ENCODE measurements around the gene INA.

Gene INA

DNA sequence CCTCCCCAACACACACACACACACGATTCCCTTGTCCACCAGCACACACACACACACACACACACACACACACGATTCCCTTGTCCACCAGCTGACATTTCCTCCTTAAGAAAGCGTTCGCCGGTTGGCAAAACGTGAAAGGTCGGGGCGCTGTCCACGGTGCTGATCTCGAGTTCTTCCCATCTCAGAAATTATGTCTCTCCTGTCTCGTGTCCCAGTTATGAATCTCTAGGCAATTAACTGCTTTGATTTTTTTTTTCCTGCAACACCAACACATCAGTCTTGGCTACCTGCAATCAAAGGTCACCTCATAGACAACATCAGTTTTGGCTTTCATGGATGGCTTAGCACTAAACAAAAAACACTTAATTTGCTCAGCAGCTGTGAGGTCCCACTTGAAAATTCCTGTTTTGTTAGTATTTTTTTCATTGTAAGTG, 1.9 kb downstream of the INA start:
- H3K36me3 ChIP-seq (ENCODE audit: control insufficient read depth, insufficient read depth, low read length) = no peaks in the 10 kb centered on the region
- H3K27ac ChIP-seq (ENCODE audit: low read depth, low read length) = no peak overlapping the region
- no peak overlapping the region for H3K4me3 ChIP-seq (ENCODE audit: low read length)
- no peak overlapping the region for H3K9ac ChIP-seq (ENCODE audit: low read length)
- no peaks in the 10 kb centered on the region for H3K4me1 ChIP-seq (ENCODE audit: control insufficient read depth, insufficient read depth, low read length)
- peaks cover 7% of the 10 kb centered on the region for H3K27me3 ChIP-seq (ENCODE audit: control insufficient read depth, insufficient read depth, low read length)

DNA sequence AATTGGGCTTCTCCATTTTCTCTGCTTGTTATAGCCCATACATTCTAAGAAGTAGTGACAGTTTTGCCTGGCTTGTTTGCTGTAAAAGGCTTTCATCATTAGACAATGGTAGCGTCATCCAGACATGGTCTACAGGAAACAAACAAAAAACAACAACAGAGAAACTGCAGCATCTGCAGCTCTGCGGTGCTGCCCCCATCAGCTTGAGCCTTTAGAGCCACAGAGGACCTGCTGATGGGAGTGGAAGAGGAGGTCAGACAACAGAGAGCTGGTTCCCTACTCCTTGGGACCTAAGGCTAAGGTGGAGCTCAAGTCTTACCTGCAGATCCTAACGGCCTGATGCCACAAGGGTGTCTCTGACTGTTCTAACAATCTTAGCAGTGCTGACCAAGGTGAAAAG, 3.1 kb downstream of the INA start:
- H3K4me3 ChIP-seq (ENCODE audit: low read length) = no peak overlapping the region
- H3K4me1 ChIP-seq (ENCODE audit: control insufficient read depth, insufficient read depth, low read length) = no peaks in the 10 kb centered on the region
- H3K27me3 ChIP-seq (ENCODE audit: control insufficient read depth, insufficient read depth, low read length) = peaks cover 7% of the 10 kb centered on the region
- no peak overlapping the region for H3K9ac ChIP-seq (ENCODE audit: low read length)
- H3K36me3 ChIP-seq (ENCODE audit: control insufficient read depth, insufficient read depth, low read length) = no peaks in the 10 kb centered on the region
- no peak overlapping the region for H3K27ac ChIP-seq (ENCODE audit: low read depth, low read length)

DNA sequence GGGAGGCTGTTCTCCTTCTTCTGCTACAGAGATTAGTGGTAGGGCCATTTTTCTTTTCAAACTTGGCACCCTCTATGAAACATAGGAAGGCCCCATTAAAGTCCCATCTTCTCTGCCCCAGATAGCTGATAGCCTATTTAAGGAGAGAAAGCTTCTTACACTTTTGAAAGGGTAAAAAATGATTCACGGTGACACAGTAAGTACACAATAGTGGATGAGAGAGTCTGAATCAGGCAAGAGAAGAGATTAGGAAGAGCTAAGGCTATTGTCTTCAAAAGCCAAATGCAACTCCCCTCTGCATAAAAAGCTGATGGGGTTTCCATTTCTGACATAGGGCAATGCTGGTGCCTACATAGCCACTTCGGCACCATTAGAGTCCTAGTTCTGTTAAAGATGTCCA, 3.6 kb downstream of the INA start:
- Histone ChIP-seq H3K27me3 (ENCODE audit: control insufficient read depth, insufficient read depth, low read length) (peaks cover 7% of the 10 kb centered on the region), H3K9ac (ENCODE audit: low read length) (no peak overlapping the region), H3K4me3 (ENCODE audit: low read length) (no peak overlapping the region), H3K27ac (ENCODE audit: low read depth, low read length) (no peak overlapping the region), H3K36me3 (ENCODE audit: control insufficient read depth, insufficient read depth, low read length) (no peaks in the 10 kb centered on the region), H3K4me1 (ENCODE audit: control insufficient read depth, insufficient read depth, low read length) (no peaks in the 10 kb centered on the region)

DNA sequence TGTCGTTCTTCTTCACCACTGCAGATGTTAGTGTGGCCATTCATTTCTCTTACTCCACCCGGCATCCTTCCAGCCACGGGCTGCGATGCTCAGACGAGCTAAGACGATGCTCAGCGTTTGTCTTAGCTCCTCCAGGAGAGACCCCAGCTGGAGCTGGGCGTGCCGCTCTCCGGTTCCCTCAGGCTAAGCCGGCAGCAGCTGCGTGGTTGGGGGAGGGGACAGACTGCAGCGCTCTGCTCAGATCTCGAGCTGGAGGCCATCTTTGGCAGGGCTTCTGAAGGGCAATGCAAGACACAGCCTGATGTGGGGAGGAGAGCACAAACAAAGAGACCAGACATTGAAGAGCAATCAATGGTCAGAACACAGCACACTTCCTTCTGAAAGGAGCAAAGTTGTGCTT, 4.8 kb downstream of the INA start:
- H3K27ac ChIP-seq (ENCODE audit: low read depth, low read length) = no peak overlapping the region
- H3K4me3 ChIP-seq (ENCODE audit: low read length) = no peak overlapping the region
- H3K27me3 ChIP-seq (ENCODE audit: control insufficient read depth, insufficient read depth, low read length) = peaks cover 7% of the 10 kb centered on the region

DNA sequence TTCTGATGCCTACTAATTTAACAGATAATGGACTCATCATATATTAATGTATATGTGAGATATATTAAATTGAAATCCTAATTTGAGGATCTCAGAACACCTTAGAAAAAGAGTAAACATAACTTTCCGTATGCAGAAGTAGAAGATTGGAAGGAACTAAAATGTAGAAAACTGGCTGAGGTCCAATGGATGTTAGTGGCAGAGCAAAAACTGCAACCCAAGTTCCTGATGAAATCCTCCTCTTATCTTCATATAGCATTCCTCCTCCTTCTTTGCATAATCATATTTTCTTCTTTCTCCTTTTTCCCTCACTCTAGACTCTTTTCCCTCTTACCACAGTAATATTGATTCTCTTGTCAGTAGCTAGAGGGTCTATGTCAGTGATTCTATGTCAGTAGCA, 6.0 kb downstream of the INA start:
- peaks cover 2% of the 10 kb centered on the region for H3K27me3 ChIP-seq (ENCODE audit: control insufficient read depth, insufficient read depth, low read length)

More for the DNA sequence above, 4.8 kb downstream of the INA start:
- H3K36me3 ChIP-seq (ENCODE audit: control insufficient read depth, insufficient read depth, low read length) = no peaks in the 10 kb centered on the region
- H3K4me1 ChIP-seq (ENCODE audit: control insufficient read depth, insufficient read depth, low read length) = no peaks in the 10 kb centered on the region
- no peak overlapping the region for H3K9ac ChIP-seq (ENCODE audit: low read length)

DNA sequence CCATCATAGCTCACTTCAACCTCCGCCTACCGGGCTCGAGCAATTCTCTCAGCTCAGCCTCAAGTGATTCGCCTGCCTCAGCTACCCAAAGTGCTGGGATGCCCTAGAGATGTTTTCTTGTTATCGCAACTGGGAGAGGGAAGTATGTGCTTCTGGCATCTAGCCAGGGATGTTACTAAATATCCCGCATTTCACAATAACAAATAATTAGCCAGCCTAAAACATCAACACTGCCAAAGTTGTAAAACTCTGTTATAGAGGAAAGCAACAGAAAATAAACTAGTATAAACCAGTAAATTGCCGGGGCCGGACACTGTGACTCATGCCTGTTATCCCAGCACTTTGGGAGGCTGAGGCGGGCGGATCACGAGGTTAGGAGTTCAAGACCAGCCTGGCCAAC, 7.2 kb downstream of the INA start:
- H3K4me3 ChIP-seq (ENCODE audit: low read length) = no peak overlapping the region
- no peak overlapping the region for H3K27ac ChIP-seq (ENCODE audit: low read depth, low read length)
- H3K4me1 ChIP-seq (ENCODE audit: control insufficient read depth, insufficient read depth, low read length) = no peaks in the 10 kb centered on the region
- no peak overlapping the region for H3K9ac ChIP-seq (ENCODE audit: low read length)
- no peaks in the 10 kb centered on the region for H3K27me3 ChIP-seq (ENCODE audit: control insufficient read depth, insufficient read depth, low read length)
- H3K36me3 ChIP-seq (ENCODE audit: control insufficient read depth, insufficient read depth, low read length) = no peaks in the 10 kb centered on the region

More for the DNA sequence above, 6.0 kb downstream of the INA start:
- Histone ChIP-seq H3K36me3 (ENCODE audit: control insufficient read depth, insufficient read depth, low read length) (no peaks in the 10 kb centered on the region), H3K9ac (ENCODE audit: low read length) (no peak overlapping the region), H3K4me1 (ENCODE audit: control insufficient read depth, insufficient read depth, low read length) (no peaks in the 10 kb centered on the region), H3K4me3 (ENCODE audit: low read length) (no peak overlapping the region), H3K27ac (ENCODE audit: low read depth, low read length) (no peak overlapping the region)

DNA sequence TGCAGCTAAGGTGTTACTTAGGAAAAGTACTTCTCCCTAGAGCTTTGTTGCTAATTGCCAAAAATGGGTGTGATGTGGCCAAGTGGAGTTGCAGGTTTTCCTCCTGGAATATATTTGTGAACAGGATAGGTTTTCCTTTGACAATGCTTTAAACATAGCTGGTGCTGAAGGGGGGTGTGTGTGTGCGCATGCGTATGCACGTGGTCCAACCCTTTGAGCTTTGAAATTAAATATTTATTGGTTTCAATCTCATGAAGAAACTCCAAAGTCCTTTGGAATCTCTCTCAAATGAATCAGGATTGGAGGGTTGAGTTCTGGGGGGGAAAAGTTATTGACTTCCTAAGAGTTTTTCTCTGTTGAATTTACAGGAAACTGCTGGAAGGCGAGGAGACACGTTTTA, 11.1 kb downstream of the INA start:
- H3K27me3 ChIP-seq (ENCODE audit: control insufficient read depth, insufficient read depth, low read length) = no peaks in the 10 kb centered on the region
- H3K9ac ChIP-seq (ENCODE audit: low read length) = no peak overlapping the region
- H3K27ac ChIP-seq (ENCODE audit: low read depth, low read length) = no peak overlapping the region

DNA sequence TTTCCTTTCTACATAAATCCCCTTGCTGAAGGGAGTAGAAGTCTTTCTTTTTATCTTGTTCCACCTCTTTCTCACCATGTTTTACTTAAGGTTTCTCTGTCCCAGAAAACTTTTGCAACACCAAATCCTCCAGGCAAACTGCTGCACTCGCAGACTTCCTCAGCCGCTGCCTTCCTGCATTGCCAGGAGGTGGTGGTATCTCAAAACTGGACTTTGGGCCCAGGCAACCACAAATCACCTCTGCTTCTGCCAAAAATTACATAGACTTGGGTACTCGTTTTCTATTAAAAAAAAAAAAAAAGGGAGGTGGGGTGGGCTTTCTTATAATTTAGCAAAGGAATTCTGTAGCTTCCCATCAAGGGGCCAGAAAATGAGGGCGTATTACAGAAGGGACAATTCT, 14.7 kb downstream of the INA start:
- Histone ChIP-seq H3K27me3 (ENCODE audit: control insufficient read depth, insufficient read depth, low read length) (no peaks in the 10 kb centered on the region), H3K9ac (ENCODE audit: low read length) (no peak overlapping the region)

More for the DNA sequence above, 11.1 kb downstream of the INA start:
- Histone ChIP-seq H3K36me3 (ENCODE audit: control insufficient read depth, insufficient read depth, low read length) (no peaks in the 10 kb centered on the region), H3K4me1 (ENCODE audit: control insufficient read depth, insufficient read depth, low read length) (no peaks in the 10 kb centered on the region), H3K4me3 (ENCODE audit: low read length) (no peak overlapping the region)

DNA sequence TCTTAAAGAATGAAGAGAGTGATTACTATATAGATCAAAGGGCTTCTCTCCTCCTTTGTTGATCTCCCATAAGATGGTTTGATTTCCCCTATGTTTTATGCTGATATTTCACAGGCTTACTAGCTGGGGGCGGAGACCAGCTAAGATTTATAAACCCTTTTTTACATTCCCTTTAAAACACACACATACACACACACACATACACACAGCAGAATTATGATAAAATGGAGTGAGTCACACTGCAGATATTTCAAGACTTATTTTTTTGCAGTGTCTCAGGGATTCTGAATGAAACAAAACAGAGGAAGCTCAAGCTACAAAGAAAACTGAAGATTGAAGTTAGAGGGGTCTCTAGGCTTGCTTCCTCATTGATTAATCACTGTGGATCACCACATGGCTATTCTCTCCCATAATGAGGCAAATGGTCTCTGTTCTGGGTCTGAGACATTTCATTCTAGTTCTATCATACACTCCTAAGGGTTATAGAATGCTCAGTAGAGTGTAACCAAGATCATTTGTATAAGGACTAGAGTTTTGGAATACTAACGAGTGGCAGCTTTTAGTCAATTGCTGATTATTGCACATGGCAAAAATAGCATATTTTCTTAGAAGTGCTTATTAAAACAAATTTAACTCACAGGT, 18.6 kb downstream of the INA start:
- Histone ChIP-seq H3K27ac (ENCODE audit: low read depth, low read length) (no peak overlapping the region), H3K36me3 (ENCODE audit: control insufficient read depth, insufficient read depth, low read length) (no peaks in the 10 kb centered on the region), H3K9ac (ENCODE audit: low read length) (no peak overlapping the region), H3K4me1 (ENCODE audit: control insufficient read depth, insufficient read depth, low read length) (no peaks in the 10 kb centered on the region), H3K4me3 (ENCODE audit: low read length) (no peak overlapping the region), H3K27me3 (ENCODE audit: control insufficient read depth, insufficient read depth, low read length) (no peaks in the 10 kb centered on the region)

More for the DNA sequence above, 14.7 kb downstream of the INA start:
- H3K4me3 ChIP-seq (ENCODE audit: low read length) = no peak overlapping the region
- H3K36me3 ChIP-seq (ENCODE audit: control insufficient read depth, insufficient read depth, low read length) = no peaks in the 10 kb centered on the region
- no peaks in the 10 kb centered on the region for H3K4me1 ChIP-seq (ENCODE audit: control insufficient read depth, insufficient read depth, low read length)
- H3K27ac ChIP-seq (ENCODE audit: low read depth, low read length) = no peak overlapping the region

DNA sequence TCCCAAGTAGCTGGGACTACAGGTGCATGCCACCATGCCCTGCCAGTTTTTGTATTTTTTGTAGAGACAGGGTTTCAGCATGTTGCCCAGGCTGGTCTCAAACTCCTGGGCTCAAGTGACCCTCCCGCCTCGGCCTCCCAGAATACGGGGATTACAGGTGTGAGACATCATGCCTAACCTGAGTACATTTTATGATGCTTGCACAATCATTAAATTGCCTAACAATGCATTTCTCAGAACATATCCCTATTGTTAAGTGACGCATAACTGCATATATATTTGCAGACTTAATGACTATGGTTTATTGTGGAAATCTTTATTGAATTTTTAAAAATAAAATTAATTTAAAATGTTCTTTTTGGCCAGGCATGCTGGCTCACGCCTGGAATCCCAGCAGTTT, 30.7 kb downstream of the INA start:
- H3K9ac ChIP-seq (ENCODE audit: low read length) = no peak overlapping the region
- H3K4me1 ChIP-seq (ENCODE audit: control insufficient read depth, insufficient read depth, low read length) = no peaks in the 10 kb centered on the region
- no peaks in the 10 kb centered on the region for H3K36me3 ChIP-seq (ENCODE audit: control insufficient read depth, insufficient read depth, low read length)
- H3K27ac ChIP-seq (ENCODE audit: low read depth, low read length) = no peak overlapping the region
- no peak overlapping the region for H3K4me3 ChIP-seq (ENCODE audit: low read length)
- no peaks in the 10 kb centered on the region for H3K27me3 ChIP-seq (ENCODE audit: control insufficient read depth, insufficient read depth, low read length)

DNA sequence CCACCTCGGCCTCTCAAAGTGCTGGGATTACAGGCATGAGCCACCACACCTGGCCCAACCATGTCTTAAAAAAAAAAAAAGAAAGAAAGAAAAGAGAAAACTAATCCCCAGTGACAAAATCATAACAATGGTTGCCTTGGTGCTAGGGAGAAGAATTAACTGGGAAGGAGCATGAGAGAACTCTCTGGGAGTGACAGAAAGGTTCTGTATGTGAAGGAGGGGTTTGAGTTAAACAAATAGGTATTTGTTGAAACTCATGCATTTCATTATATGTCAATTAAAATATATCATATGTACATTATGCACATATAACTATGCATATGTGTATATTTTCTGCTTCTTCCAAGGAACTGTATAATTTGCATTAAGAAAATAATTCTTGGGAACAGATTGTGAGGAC, 33.3 kb downstream of the INA start:
- H3K9ac ChIP-seq (ENCODE audit: low read length) = no peak overlapping the region
- H3K4me1 ChIP-seq (ENCODE audit: control insufficient read depth, insufficient read depth, low read length) = no peaks in the 10 kb centered on the region
- H3K27me3 ChIP-seq (ENCODE audit: control insufficient read depth, insufficient read depth, low read length) = no peaks in the 10 kb centered on the region
- no peaks in the 10 kb centered on the region for H3K36me3 ChIP-seq (ENCODE audit: control insufficient read depth, insufficient read depth, low read length)
- H3K27ac ChIP-seq (ENCODE audit: low read depth, low read length) = no peak overlapping the region
- no peak overlapping the region for H3K4me3 ChIP-seq (ENCODE audit: low read length)

DNA sequence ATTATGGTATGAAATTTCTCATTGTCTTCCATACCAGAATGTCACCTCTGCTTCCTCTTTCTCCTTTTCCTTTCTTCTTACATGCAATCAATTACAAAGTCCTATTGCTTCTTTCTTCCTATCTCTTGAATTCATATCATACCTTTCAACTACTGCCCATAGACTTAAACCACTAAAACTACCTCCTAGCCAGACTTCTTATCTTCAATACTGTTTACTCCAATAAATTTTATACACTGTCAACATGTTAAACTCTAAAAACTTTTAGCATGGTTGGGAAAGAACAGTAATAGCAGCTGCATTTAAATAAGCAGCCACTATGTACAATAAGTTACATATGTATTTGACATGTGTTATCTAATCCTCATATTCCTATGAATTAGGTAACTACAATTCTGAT, 39.1 kb downstream of the INA start:
- H3K9ac ChIP-seq (ENCODE audit: low read length) = no peak overlapping the region
- no peak overlapping the region for H3K4me3 ChIP-seq (ENCODE audit: low read length)
- H3K27me3 ChIP-seq (ENCODE audit: control insufficient read depth, insufficient read depth, low read length) = no peaks in the 10 kb centered on the region
- no peaks in the 10 kb centered on the region for H3K36me3 ChIP-seq (ENCODE audit: control insufficient read depth, insufficient read depth, low read length)
- H3K27ac ChIP-seq (ENCODE audit: low read depth, low read length) = no peak overlapping the region
- H3K4me1 ChIP-seq (ENCODE audit: control insufficient read depth, insufficient read depth, low read length) = no peaks in the 10 kb centered on the region

DNA sequence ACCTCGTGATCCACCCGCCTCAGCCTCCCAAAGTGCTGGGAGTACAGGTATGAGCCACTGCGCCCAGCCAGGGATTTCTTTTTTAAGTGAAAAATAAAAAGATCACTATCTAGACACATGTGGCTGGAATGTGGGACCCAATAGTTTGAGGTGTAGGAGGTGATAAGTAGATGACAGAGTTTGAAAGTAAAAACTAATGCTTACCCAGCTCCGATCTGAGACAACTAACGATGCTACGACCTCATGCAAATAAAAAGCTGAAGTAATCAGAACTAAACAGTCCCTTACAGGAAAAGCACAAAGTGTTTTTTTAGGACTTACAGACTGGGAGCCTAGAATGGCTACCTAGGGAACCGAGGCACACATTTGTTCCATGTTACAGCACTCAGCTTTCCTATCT, 51.0 kb downstream of the INA start:
- no peak overlapping the region for H3K4me3 ChIP-seq (ENCODE audit: low read length)
- H3K27me3 ChIP-seq (ENCODE audit: control insufficient read depth, insufficient read depth, low read length) = no peaks in the 10 kb centered on the region
- peaks cover 6% of the 10 kb centered on the region for H3K36me3 ChIP-seq (ENCODE audit: control insufficient read depth, insufficient read depth, low read length)
- H3K27ac ChIP-seq (ENCODE audit: low read depth, low read length) = no peak overlapping the region
- no peak overlapping the region for H3K9ac ChIP-seq (ENCODE audit: low read length)
- no peaks in the 10 kb centered on the region for H3K4me1 ChIP-seq (ENCODE audit: control insufficient read depth, insufficient read depth, low read length)
